Activated CD4-positive, alpha-beta memory T cell treated with anti-CD3 and anti-CD28 coated beads, Interleukin-2, amount 10 ng/mL, durations not matched to agents 7 days and 5 days (primary cell): ENCODE data around the gene IARS1. TPM values are rescaled to one million over a fixed set of nuclear protein-coding genes. Genes with fewer than 3 reads are reported as not detected.

Experiments
- CTCF ChIA-PET: fragments of 350-600 bp; sonication (Branson Sonifier 250); formaldehyde crosslinking; loops from one replicate; lab custom pipeline; 2021; ENCODE audit warnings: antibody characterized with exemption, inconsistent platforms; lab: Charles Lee
- POLR2A ChIA-PET: fragments of 350-600 bp; sonication (Branson Sonifier 250); formaldehyde crosslinking; loops from one replicate; lab custom pipeline; 2021; ENCODE audit warnings: antibody characterized with exemption; lab: Charles Lee
- DNase-seq: peaks from one replicate; pipeline ENCODE4 v3.0.0-alpha.2; 2020
- H3K27ac Mint-ChIP-seq: one replicate; pipeline ENCODE4 v1.8.0; 2021; ENCODE audit warnings: mild to moderate bottlenecking, mixed read lengths
- H3K27me3 Mint-ChIP-seq: one replicate; pipeline ENCODE4 v1.8.0; 2021; ENCODE audit warnings: mixed read lengths
- H3K36me3 Mint-ChIP-seq: one replicate; pipeline ENCODE4 v1.8.0; 2021; ENCODE audit warnings: low read depth, mixed read lengths
- H3K4me1 Mint-ChIP-seq: one replicate; pipeline ENCODE4 v1.8.0; 2021; ENCODE audit warnings: mixed read lengths
- H3K4me3 Mint-ChIP-seq: one replicate; pipeline ENCODE4 v1.8.0; 2021; ENCODE audit warnings: mild to moderate bottlenecking, mixed read lengths
- H3K9me3 Mint-ChIP-seq: one replicate; pipeline ENCODE4 v1.8.0; 2021; ENCODE audit warnings: mixed read lengths
- total RNA-seq, 2 experiments: library from RNA; stranded (reverse); gene quantifications; one replicate each; pipeline ENCODE4 v1.2.3, GENCODE V29; 2021

The IARS1 gene
- total RNA-seq, 2 experiments from 2014 or later, result 145 to 152 TPM

DNA sequence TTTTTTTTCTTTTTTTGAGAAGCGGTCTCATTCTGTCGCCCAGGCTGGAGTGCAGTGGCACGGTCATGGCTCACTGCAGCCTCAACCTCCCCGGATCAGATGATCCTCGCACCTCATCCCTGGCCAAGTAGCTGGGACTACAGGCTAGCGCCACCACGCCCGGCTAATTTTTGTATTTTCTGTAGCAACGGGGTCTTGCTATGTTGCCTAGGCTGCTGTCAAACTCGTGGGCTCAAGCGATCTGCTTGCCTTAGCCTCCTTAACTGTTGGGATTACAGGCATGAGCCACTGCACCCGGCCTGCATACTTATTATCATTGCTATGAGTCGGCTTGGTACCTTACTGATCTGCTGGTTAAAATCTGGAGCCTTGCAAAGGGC, 790 bp upstream of the IARS1 start:
- Mint-ChIP-seq H3K9me3 (no peaks in the 10 kb centered on the region), H3K4me1 (peaks cover 77% of the 10 kb centered on the region), H3K27me3 (no peaks in the 10 kb centered on the region), H3K4me3 (peak overlapping the region; percentile 94), H3K27ac (peak overlapping the region; percentile 99), H3K36me3 (peaks cover 53% of the 10 kb centered on the region)
- DNase-seq, result no peak
- CTCF ChIA-PET, result interaction anchor here (0.8 kb wide), 1 partner anchor 154 kb away, joined by 3 read pairs; no protein-coding TSS in a partner anchor
- POLR2A ChIA-PET, result interaction anchor here (0.8 to 4.8 kb wide), 6 partner anchors 14 to 376 kb away, joined by 3 to 31 read pairs (median 4); partner anchors contain the start of genes CENPP, IPPK and NOL8

DNA sequence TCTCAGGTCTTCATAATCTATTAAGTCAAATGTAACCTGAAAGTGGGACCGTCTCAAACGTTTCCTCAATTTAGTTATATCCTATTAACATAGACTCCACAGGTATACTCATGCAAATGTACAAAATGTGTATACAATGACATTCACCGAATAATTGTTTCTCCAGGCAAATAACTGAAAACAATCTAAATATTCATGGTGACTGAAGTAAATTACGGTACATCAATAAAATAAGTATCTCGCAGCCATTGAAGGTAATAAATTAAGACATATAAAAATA, 482 bp downstream of the IARS1 start:
- Mint-ChIP-seq H3K4me1 (peaks cover 68% of the 10 kb centered on the region), H3K27me3 (no peaks in the 10 kb centered on the region), H3K27ac (peak overlapping the region; percentile 99), H3K9me3 (no peaks in the 10 kb centered on the region), H3K36me3 (peaks cover 51% of the 10 kb centered on the region), H3K4me3 (peak overlapping the region; percentile 94)
- ChIA-PET CTCF (no interaction called here), POLR2A (interaction anchor here (0.7 to 4.8 kb wide), 3 partner anchors 14 to 377 kb away, joined by 3 to 31 read pairs (median 4); partner anchors contain the start of genes CENPP, IPPK and NOL8)
- no peak for DNase-seq

DNA sequence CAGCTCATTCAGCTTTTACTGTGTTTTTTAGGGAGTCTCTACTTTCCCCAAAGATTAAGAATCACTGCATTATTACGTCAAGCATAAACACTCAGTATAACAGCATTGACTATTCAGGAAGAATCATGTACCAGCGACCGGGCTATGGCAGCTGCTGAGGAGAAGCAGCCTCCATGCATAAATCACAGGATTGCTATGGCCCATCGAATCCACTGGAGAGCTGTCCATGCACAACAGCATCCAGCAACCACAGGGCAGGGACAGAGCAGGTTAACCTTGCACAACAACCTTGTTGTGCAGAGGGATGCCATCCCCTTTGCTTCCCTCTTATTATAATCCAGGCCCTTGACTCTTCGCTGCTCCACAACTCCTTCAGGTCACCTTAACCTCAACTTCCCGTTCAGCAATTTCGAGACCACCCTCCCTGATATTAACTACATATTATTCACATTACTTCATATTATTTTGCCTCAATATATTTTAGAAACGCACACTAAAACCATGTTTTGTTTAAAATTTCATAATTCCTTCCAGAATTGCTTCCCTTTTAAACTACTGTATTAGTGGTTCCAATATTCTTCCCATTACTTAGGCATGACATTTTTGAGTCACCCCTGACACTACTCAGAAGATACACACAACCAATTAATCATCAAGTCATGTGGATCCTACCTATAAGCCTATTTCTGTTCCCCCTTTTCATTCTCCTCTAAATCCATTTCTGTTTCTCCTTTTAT, 991 bp downstream of the IARS1 start:
- peaks cover 65% of the 10 kb centered on the region for H3K4me1 Mint-ChIP-seq
- H3K27ac Mint-ChIP-seq, result peak overlapping the region; percentile 99
- peak overlapping the region; percentile 94 for H3K4me3 Mint-ChIP-seq
- no peak for DNase-seq
- H3K27me3 Mint-ChIP-seq, result no peaks in the 10 kb centered on the region
- H3K36me3 Mint-ChIP-seq, result peaks cover 50% of the 10 kb centered on the region
- CTCF ChIA-PET, result interaction anchor here (0.7 to 1.3 kb wide), 2 partner anchors 152 to 498 kb away, joined by 4 to 8 read pairs; no protein-coding TSS in a partner anchor
- POLR2A ChIA-PET, result interaction anchor here (0.7 to 4.8 kb wide), 7 partner anchors 11 to 378 kb away, joined by 3 to 31 read pairs (median 5); partner anchors contain the start of genes CENPP, IPPK and NOL8
- no peaks in the 10 kb centered on the region for H3K9me3 Mint-ChIP-seq

DNA sequence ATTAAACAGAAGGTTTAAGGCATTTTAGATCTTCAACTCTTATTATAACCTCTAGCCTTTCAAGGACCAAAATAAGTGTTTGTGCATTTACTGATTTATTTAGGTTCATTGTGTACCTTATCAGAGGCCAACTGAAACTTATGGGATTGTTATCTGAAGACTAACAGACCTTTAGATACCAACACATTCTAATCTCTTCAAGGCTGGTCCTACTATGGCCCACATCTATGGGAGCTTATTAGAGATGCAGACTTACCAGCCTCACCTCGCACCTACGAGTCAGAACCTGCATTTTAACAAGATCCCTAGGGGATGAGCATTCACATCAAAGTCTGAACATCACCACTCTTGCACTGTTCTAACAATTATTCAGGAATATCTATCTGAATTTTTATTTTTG, 1.9 kb downstream of the IARS1 start:
- DNase-seq, result no peak
- Mint-ChIP-seq H3K27me3 (no peaks in the 10 kb centered on the region), H3K4me3 (peak overlapping the region; percentile 94), H3K36me3 (peaks cover 51% of the 10 kb centered on the region), H3K9me3 (no peaks in the 10 kb centered on the region), H3K4me1 (peaks cover 62% of the 10 kb centered on the region), H3K27ac (no peak overlapping the region)
- CTCF ChIA-PET, result interaction anchor here (0.7 to 1.3 kb wide), 2 partner anchors 151 to 499 kb away, joined by 4 to 8 read pairs; no protein-coding TSS in a partner anchor
- POLR2A ChIA-PET, result interaction anchor here (0.7 to 4.8 kb wide), 8 partner anchors 12 to 379 kb away, joined by 3 to 31 read pairs (median 4); partner anchors contain the start of genes CENPP, IPPK and NOL8

DNA sequence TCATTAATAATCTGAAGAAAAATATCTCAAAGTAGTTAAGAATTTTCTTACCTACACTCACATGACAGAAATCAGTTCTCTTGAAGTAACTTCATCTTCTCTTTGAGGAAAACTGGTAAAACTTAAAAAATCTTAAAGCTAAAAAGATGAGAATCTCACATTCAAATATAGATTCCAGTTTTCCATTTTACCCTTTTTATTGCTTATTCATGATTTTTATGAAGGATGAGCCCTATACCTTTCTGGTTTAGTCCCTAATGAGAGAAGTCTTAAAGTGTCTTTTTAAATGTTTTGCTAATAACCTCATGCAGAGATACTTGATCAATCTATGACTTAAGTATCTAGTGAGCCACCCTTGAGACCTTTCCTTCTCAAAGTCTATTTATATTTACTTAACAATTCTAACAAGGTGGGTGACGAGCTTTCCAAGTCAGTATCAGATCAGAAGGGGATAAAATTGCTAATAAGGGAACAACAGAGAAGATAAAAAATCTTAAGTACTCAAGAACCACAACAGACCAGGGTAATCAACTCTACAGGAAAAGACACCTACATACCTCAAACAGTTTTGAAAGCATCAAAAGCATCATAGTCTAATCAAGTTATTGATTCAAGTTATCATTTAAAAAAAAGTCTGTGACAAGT, 2.6 kb downstream of the IARS1 start:
- H3K9me3 Mint-ChIP-seq, result no peaks in the 10 kb centered on the region
- H3K4me3 Mint-ChIP-seq, result peak overlapping the region; percentile 26
- no peaks in the 10 kb centered on the region for H3K27me3 Mint-ChIP-seq
- peaks cover 53% of the 10 kb centered on the region for H3K36me3 Mint-ChIP-seq
- CTCF ChIA-PET, result no interaction called here
- no peak for DNase-seq
- POLR2A ChIA-PET, result interaction anchor here (1.4 to 4.8 kb wide), 5 partner anchors 12 to 35 kb away, joined by 3 to 31 read pairs (median 5); partner anchors contain the start of genes CENPP and NOL8
- H3K27ac Mint-ChIP-seq, result peak overlapping the region; percentile 36
- H3K4me1 Mint-ChIP-seq, result peaks cover 57% of the 10 kb centered on the region

DNA sequence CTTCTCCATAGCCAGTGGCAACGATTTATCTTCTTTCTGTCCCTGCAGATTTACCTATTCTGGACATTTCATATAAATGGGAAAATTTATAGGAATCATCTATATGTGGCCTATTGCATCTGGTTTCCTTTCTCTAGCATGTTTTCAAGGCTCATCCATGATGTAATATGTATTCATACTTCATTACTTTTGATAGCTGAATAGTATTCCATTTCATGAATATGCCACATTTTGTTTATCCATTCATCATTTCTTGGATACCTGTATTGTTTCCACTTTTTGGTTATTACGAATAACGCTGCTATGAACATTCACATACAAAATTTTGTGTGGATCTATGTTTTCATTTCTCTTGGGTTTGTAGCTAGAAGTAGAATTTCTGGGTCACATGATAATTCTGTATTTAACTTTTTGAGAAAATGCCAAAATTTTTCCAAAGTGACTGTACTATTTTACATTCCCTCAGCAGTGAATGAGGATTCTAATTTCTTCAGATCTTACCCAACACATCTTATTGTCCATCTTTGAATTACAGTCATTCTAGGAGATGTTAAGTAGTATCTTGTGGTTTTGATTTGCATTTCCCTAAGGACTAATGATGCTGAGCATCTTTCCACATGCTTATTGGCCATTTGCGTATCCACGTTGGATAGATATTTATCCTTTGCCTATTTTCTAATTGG, 3.6 kb downstream of the IARS1 start:
- DNase-seq, result no peak
- H3K36me3 Mint-ChIP-seq, result peaks cover 63% of the 10 kb centered on the region
- H3K9me3 Mint-ChIP-seq, result no peaks in the 10 kb centered on the region
- H3K4me1 Mint-ChIP-seq, result peaks cover 55% of the 10 kb centered on the region
- H3K27ac Mint-ChIP-seq, result no peak overlapping the region
- POLR2A ChIA-PET, result interaction anchor here (3.7 kb wide), 1 partner anchor 14 kb away, joined by 11 read pairs; no protein-coding TSS in a partner anchor
- no peaks in the 10 kb centered on the region for H3K27me3 Mint-ChIP-seq
- CTCF ChIA-PET, result interaction anchor here (1.7 kb wide), 1 partner anchor 150 kb away, joined by 5 read pairs; no protein-coding TSS in a partner anchor
- no peak overlapping the region for H3K4me3 Mint-ChIP-seq

DNA sequence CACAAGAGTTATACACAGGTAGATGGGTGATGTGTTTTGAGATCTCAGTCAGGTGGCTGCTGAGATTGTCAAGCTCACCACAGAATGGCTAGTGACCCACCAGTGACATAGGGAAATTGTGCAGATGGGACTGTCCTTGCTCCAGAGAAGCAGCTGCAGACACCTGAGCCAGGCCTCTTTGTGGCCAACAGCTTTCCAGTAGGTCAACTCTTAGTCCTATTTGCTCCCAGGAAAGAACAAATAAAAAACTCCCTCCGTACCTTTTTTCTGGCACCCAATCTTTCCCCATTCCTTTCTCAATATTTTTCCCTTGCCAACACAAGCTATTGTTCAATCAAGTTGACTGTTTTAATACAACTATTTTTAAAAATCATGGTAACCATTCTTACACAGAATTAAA, 14.2 kb downstream of the IARS1 start:
- Mint-ChIP-seq H3K27me3 (no peaks in the 10 kb centered on the region), H3K4me3 (no peak overlapping the region), H3K36me3 (peaks cover 75% of the 10 kb centered on the region), H3K27ac (peak overlapping the region; percentile 43), H3K4me1 (peaks cover 53% of the 10 kb centered on the region), H3K9me3 (no peaks in the 10 kb centered on the region)
- no peak for DNase-seq
- CTCF ChIA-PET, result interaction anchor here (1.2 to 2.4 kb wide), 2 partner anchors 8 to 139 kb away, joined by 4 to 7 read pairs; no protein-coding TSS in a partner anchor
- POLR2A ChIA-PET, result interaction anchor here (1.2 to 2.1 kb wide), 5 partner anchors 10 to 45 kb away, joined by 3 to 10 read pairs (median 5); partner anchors contain the start of gene NOL8

DNA sequence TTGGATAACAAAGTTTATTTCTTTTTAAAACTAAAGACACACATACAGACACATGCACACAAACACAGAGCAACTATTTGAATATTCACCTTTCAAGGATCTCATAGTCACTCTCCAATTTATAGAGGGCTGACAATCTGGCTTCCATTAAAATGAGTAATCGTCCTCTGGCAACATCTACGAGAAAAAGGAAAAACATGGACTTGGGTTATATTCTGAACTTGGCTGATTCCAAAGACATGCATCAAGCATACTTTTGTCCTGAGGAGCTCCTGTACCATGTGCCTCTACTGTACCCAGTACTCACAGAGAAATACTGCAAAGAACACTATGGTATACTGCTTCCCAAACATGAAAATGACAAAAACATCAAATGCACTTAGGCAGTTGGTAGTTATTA, 15.4 kb downstream of the IARS1 start:
- no peaks in the 10 kb centered on the region for H3K9me3 Mint-ChIP-seq
- peak overlapping the region; percentile 66 for H3K27ac Mint-ChIP-seq
- CTCF ChIA-PET, result interaction anchor here (1.0 to 2.4 kb wide), 4 partner anchors 10 to 139 kb away, joined by 3 to 7 read pairs (median 4); no protein-coding TSS in a partner anchor
- H3K4me1 Mint-ChIP-seq, result peaks cover 53% of the 10 kb centered on the region
- no peak for DNase-seq
- POLR2A ChIA-PET, result interaction anchor here (2.1 kb wide), 2 partner anchors 14 to 47 kb away, joined by 5 to 10 read pairs; partner anchors contain the start of gene NOL8
- H3K27me3 Mint-ChIP-seq, result no peaks in the 10 kb centered on the region
- peaks cover 80% of the 10 kb centered on the region for H3K36me3 Mint-ChIP-seq
- H3K4me3 Mint-ChIP-seq, result no peak overlapping the region

DNA sequence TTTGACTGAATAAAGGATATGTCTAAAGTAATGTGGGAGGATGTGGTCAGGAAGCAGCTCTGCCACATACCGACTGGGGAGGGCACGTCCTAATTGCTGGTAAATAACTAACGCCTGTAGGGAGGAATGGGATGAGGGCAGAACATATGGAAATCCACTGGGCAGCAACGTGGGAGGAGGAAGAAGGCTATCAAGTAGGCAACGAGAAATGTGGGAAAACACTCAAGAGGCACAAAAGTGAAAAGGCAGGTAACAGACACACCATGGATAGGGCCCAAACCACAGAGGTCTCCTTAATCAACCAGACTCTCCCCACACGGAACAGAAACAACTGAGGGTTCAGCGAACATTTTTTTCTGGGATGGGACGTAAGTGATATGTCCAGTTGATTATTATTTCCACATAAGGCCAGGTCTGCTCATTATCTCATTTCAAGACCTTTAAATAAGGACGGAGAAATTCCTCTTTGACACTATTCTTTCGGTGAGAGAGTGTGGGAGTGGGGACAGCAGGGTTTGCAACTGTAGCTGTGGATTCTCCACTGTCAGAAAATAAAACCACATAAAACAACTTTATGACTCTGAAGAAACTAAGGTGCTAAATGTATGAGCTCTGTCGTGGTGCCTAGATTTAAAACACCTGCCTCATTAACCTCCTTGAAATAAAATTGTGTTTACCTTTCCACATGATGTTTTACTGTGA, 17.0 kb downstream of the IARS1 start:
- H3K4me3 Mint-ChIP-seq, result peak overlapping the region; percentile 38
- ChIA-PET POLR2A (interaction anchor here (0.9 to 3.1 kb wide), 7 partner anchors 12 to 136 kb away, joined by 3 to 11 read pairs (median 3); partner anchors contain the start of gene CENPP), CTCF (interaction anchor here (0.7 to 1.2 kb wide), 4 partner anchors 36 to 142 kb away, joined by 3 to 5 read pairs (median 3); no protein-coding TSS in a partner anchor)
- H3K4me1 Mint-ChIP-seq, result peaks cover 47% of the 10 kb centered on the region
- DNase-seq, result peak; percentile 38
- no peaks in the 10 kb centered on the region for H3K27me3 Mint-ChIP-seq
- peaks cover 79% of the 10 kb centered on the region for H3K36me3 Mint-ChIP-seq
- peak overlapping the region; percentile 78 for H3K27ac Mint-ChIP-seq
- H3K9me3 Mint-ChIP-seq, result no peaks in the 10 kb centered on the region

DNA sequence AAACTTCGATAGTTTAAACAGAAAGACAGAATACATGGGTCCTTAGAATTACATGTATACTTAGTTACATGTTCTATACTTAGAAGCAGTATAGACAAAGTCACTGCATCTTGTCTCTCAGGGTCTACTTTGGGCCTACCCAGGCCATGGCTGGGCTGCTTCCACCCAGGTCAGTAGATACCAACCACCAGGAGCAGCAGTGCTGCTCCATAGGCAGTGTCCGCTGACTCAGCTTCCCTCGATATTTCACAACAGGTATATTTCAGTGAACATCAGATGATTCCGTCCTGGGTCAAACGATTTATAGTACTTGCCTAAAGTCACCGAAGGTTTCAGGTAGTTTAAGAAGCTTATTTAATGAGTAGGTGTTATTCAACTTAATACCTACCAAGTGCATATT, 18.0 kb downstream of the IARS1 start:
- H3K9me3 Mint-ChIP-seq, result no peaks in the 10 kb centered on the region
- peaks cover 82% of the 10 kb centered on the region for H3K36me3 Mint-ChIP-seq
- no peak overlapping the region for H3K4me3 Mint-ChIP-seq
- peak overlapping the region; percentile 78 for H3K27ac Mint-ChIP-seq
- no peaks in the 10 kb centered on the region for H3K27me3 Mint-ChIP-seq
- CTCF ChIA-PET, result interaction anchor here (0.7 to 1.4 kb wide), 4 partner anchors 37 to 141 kb away, joined by 3 to 4 read pairs (median 3); no protein-coding TSS in a partner anchor
- no peak for DNase-seq
- peaks cover 47% of the 10 kb centered on the region for H3K4me1 Mint-ChIP-seq
- POLR2A ChIA-PET, result interaction anchor here (1.7 to 3.1 kb wide), 2 partner anchors 13 to 51 kb away, joined by 4 to 11 read pairs; partner anchors contain the start of gene CENPP

DNA sequence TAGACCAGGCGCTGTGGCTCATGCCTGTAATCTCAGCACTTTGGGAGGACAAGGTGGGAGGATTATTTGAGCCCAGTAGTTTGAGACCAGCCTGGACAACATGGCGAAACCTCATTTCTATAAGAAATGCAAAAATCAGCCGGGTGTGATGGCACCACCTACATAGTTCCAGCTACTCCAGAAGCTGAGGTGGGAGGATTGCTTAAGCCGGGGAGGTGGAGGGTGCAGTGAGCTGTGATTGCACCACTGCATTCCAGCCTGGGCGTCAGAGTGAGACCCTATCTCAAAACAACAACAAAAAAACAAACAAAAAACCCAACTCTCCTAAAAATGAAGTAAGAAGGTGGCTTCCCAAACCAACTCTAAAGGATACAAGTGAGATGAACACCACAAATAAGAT, 23.0 kb downstream of the IARS1 start:
- H3K27ac Mint-ChIP-seq, result no peak overlapping the region
- peaks cover 7% of the 10 kb centered on the region for H3K4me1 Mint-ChIP-seq
- H3K36me3 Mint-ChIP-seq, result peaks cover 75% of the 10 kb centered on the region
- no peak for DNase-seq
- no peak overlapping the region for H3K4me3 Mint-ChIP-seq
- no peaks in the 10 kb centered on the region for H3K9me3 Mint-ChIP-seq
- CTCF ChIA-PET, result interaction anchor here (1.0 kb wide), 1 partner anchor 130 kb away, joined by 4 read pairs; no protein-coding TSS in a partner anchor
- POLR2A ChIA-PET, result no interaction called here
- no peaks in the 10 kb centered on the region for H3K27me3 Mint-ChIP-seq
